GM18498 (cell line): ENCODE data around the gene KCNQ1.

Source experiments
- ATAC-seq: cut with Tn5 transposase; IDR thresholded peaks from one replicate; pipeline ENCODE4 v1.9.1; 2021; ENCODE audit warnings: mild to moderate bottlenecking, moderate library complexity; ENCODE audit not compliant: unreplicated experiment

KCNQ1 gene

GRCh38 chr11:2575591-2576051 is 130.8 kb downstream of the KCNQ1 start:
- ATAC-seq, result no peak

- ATAC-seq, result no peak
These were observed 131.3 kb downstream of the KCNQ1 start for GRCh38 chr11:2576111-2576510.

GRCh38 chr11:2576549-2576948 is 131.7 kb downstream of the KCNQ1 start:
- no peak for ATAC-seq

- ATAC-seq, result no peak
These were observed 132.5 kb downstream of the KCNQ1 start for GRCh38 chr11:2577031-2577990.

GRCh38 chr11:2577991-2578928 is 133.5 kb downstream of the KCNQ1 start:
- no peak for ATAC-seq

GRCh38 chr11:2578929-2579270 is 134.1 kb downstream of the KCNQ1 start:
- no peak for ATAC-seq

- ATAC-seq, result no peak
These were observed 134.7 kb downstream of the KCNQ1 start for GRCh38 chr11:2579315-2580060.

- no peak for ATAC-seq
These were observed 135.2 kb downstream of the KCNQ1 start for GRCh38 chr11:2580061-2580421.

- ATAC-seq, result no peak
These were observed 135.8 kb downstream of the KCNQ1 start for GRCh38 chr11:2580571-2581001.

- ATAC-seq, result no peak
These were observed 136.5 kb downstream of the KCNQ1 start for GRCh38 chr11:2581151-2581930.

GRCh38 chr11:2581931-2582350 is 137.1 kb downstream of the KCNQ1 start:
- ATAC-seq, result no peak

- no peak for ATAC-seq
These were observed 137.6 kb downstream of the KCNQ1 start for GRCh38 chr11:2582351-2582945.

- no peak for ATAC-seq
These were observed 138.3 kb downstream of the KCNQ1 start for GRCh38 chr11:2582946-2583604.

GRCh38 chr11:2583605-2583958 is 138.8 kb downstream of the KCNQ1 start:
- no peak for ATAC-seq

- no peak for ATAC-seq
These were observed 139.6 kb downstream of the KCNQ1 start for GRCh38 chr11:2584434-2584811.

- ATAC-seq, result no peak
These were observed 140.2 kb downstream of the KCNQ1 start for GRCh38 chr11:2584812-2585565.

GRCh38 chr11:2585566-2586086 is 140.8 kb downstream of the KCNQ1 start:
- ATAC-seq, result no peak

GRCh38 chr11:2586087-2586792 is 141.4 kb downstream of the KCNQ1 start:
- no peak for ATAC-seq
